IMR-90 (cell line): ENCODE results near the gene ARHGAP10.

ENCODE experiments used
- CHD1 ChIP-seq: IDR thresholded peaks from 2 replicates; pipeline ENCODE4 v1.6.1; 2012; ENCODE audit warnings: low read depth, low read length, improper control_type of control experiment
- CTCF ChIP-seq: conservative IDR thresholded peaks from 2 replicates; pipeline ENCODE4 v1.5.1; 2012; ENCODE audit warnings: mild to moderate bottlenecking, low read depth, low read length, improper control_type of control experiment
- MAFK ChIP-seq: IDR thresholded peaks from 2 replicates; pipeline ENCODE4 v1.6.1; 2012; ENCODE audit warnings: low read depth, low read length, improper control_type of control experiment
- USF2 ChIP-seq: fragments of 150-350 bp; IDR thresholded peaks from 2 replicates; pipeline ENCODE4 v1.6.1; 2017; ENCODE audit warnings: mild to moderate bottlenecking, antibody characterized with exemption, low read length, low read depth

- TF ChIP-seq MAFK: no peak
- TF ChIP-seq CTCF: no peak
- no peak for TF ChIP-seq USF2
- TF ChIP-seq CHD1: no peak
These were observed 345.1 kb downstream of the ARHGAP10 start for GRCh38 chr4:148076964-148077363.
